K562 (cell line): ENCODE measurements around the gene NIPAL4. TPM values are rescaled to one million over a fixed set of nuclear protein-coding genes. Genes with fewer than 3 reads are reported as not detected.

Experiments used
- CLOCK ChIP-seq: fragments of 250-450 bp; sonication (Bioruptor Pico); IDR thresholded peaks from 2 replicates; pipeline ENCODE4 v1.4.0; 2020; ENCODE audit warnings: mild to moderate bottlenecking, moderate library complexity, borderline replicate concordance
- HNRNPLL ChIP-seq: fragments of 200-400 bp; formaldehyde crosslinking; IDR thresholded peaks from 2 replicates; pipeline ENCODE4 v1.6.1; 2017; ENCODE audit warnings: low read length, low read depth, mild to moderate bottlenecking; ENCODE audit not compliant: poor library complexity, severe bottlenecking
- JUNB ChIP-seq: fragments of 450-650 bp; formaldehyde crosslinking; conservative IDR thresholded peaks from 2 replicates; pipeline ENCODE4 v1.4.0; 2020; ENCODE audit warnings: mild to moderate bottlenecking
- RAD21 ChIP-seq, 2 experiments: fragments of 250-450 bp in 1 of 2; fragments of 450-650 bp in 1 of 2; sonication (Bioruptor Pico) in 1 of 2; formaldehyde crosslinking in 1 of 2; IDR thresholded peaks in 1 of 2; conservative IDR thresholded peaks in 1 of 2; 2 replicates each; pipeline versions ENCODE4 v1.4.0 to v1.8.0; 2020 to 2022; ENCODE audit warnings: mild to moderate bottlenecking in 2 of 2, moderate library complexity in 1 of 2
- RBFOX2 ChIP-seq: fragments of 200-400 bp; formaldehyde crosslinking; IDR thresholded peaks from 2 replicates; pipeline ENCODE4 v1.6.1; 2017; ENCODE audit warnings: low read depth, mild to moderate bottlenecking, low read length, moderate library complexity
- SMC3 ChIP-seq: conservative IDR thresholded peaks from 2 replicates; pipeline ENCODE4 v1.6.1; 2011; ENCODE audit warnings: low read depth, low read length, improper control_type of control experiment; ENCODE audit not compliant: insufficient read depth
- ZNF134 ChIP-seq: fragments of 250-450 bp; sonication (Bioruptor Pico); conservative IDR thresholded peaks from 2 replicates; pipeline ENCODE4 v1.4.0; 2020
- ZNF407 ChIP-seq: fragments of 450-650 bp; IDR thresholded peaks from 2 replicates; pipeline ENCODE4 v1.6.1; 2016; ENCODE audit warnings: low read depth
- polyA plus RNA-seq, 8 experiments: library from polyadenylated mRNA; depleted of rRNA in 4 of 8; stranded (reverse) in 5 of 8; unstranded in 3 of 8; fragments of >200 nt; fragmentation: Nextera tagmentation in 2 of 8; fragmentation: Illumina TruSeq in 1 of 8; extraction: Ambion mirVana in 2 of 8; extraction: Trizol in 1 of 8; gene quantifications; 2 replicates each; pipeline versions ENCODE4 v1.2.1 to v1.2.3, GENCODE V29; 2011 to 2014; ENCODE audit warnings: inconsistent platforms in 1 of 8, missing spikeins in 1 of 8
- total RNA-seq, 7 experiments: library from RNA; depleted of rRNA in 6 of 7; stranded (reverse); fragments of >200 nt in 6 of 7; fragmentation: Illumina TruSeq in 2 of 7; extraction: Trizol in 2 of 7; gene quantifications; 2 replicates each; pipeline versions ENCODE4 v1.2.1 to v1.2.3, GENCODE V29; 2011 to 2021; ENCODE audit warnings: low replicate concordance in 1 of 7

The NIPAL4 gene
- total and polyA plus RNA-seq, 9 of the 15 experiments (the other 6 are each of a cell fraction or from before 2014, with no cell fraction given), result not detected

- TF ChIP-seq CLOCK (CRISPR knock-in tag) (no peak), ZNF407 (no peak), RAD21 (CRISPR knock-in tag; conservative IDR thresholded peaks at IDR 0.05 in 1 of 2, IDR thresholded peaks at IDR 0.05 in 1 of 2) (peak; percentile 75 to 77), RBFOX2 (no peak), SMC3 (peak; percentile 47; the same call in 1 of the 2 replicates), HNRNPLL (no peak), ZNF134 (no peak), JUNB (CRISPR knock-in tag) (no peak)
These were observed 28.3 kb upstream of the NIPAL4 start (continued) for GRCh38 chr5:157431544-157432200.
